Mucosa of descending colon (tissue), 3 donors: ENCODE data around the gene TSSK1B. TPM values are rescaled to one million over a fixed set of nuclear protein-coding genes. Genes with fewer than 3 reads are reported as not detected.

Source experiments
- ATAC-seq: fragments of 200-7000 bp; cut with Tn5 transposase; one replicate; pipeline ENCODE4 v1.9.1; 2020; ENCODE audit warnings: mild to moderate bottlenecking, moderate library complexity
- DNase-seq, 3 donors: peaks; one replicate each; pipeline ENCODE4 v3.0.0-alpha.2; 2020
- H3K36me3 ChIP-seq: fragments of 200-600 bp; one replicate; pipeline ENCODE4 v1.8.0; 2021; ENCODE audit warnings: low read depth, mild to moderate bottlenecking
- H3K4me1 ChIP-seq: fragments of 200-600 bp; one replicate; pipeline ENCODE4 v1.8.0; 2021; ENCODE audit warnings: low read depth, mild to moderate bottlenecking
- H3K4me3 ChIP-seq: fragments of 200-600 bp; one replicate; pipeline ENCODE4 v1.8.0; 2021; ENCODE audit warnings: mild to moderate bottlenecking
- H3K9me3 ChIP-seq: fragments of 200-600 bp; one replicate; pipeline ENCODE4 v1.8.0; 2021; ENCODE audit warnings: mild to moderate bottlenecking
- intact Hi-C, 2 donors: fragments of 100-400 bp; cut with DNase I in 1 of 2; cut with micrococcal nuclease in 1 of 2; formaldehyde crosslinking; loops; one replicate each; pipeline versions ENCODE4 v1.11.0 to v1.11.1; 2022; cut with DNase I, micrococcal nuclease
- total RNA-seq, 3 donors: library from RNA; stranded (reverse); fragmentation: NEBNext Ultra II Directional in 2 of 3; extraction: Animal tissue kit (Norgen Biotek cat#: 25700) in 2 of 3; gene quantifications; one replicate each; pipeline versions ENCODE4 v1.2.1 to v1.2.4, GENCODE V29; 2021 to 2023
- TF ChIP-seq, protein P1 (sequence below): fragments of 200-600 bp; IDR thresholded peaks from one replicate; pipeline ENCODE4 v1.8.0; 2022; ENCODE audit warnings: antibody characterized with exemption, mild to moderate bottlenecking
- donor health status: DM: no; HTN: no; CAD: no; lungs with moderate emphysema.
- donor health status: DM: no; HTN: no; CAD: no.
- donor health status: DM: no; HTN: yes; CAD: no.

TSSK1B gene
- total RNA-seq, 3 donors from 2014 or later, result 0.12 TPM; not detected in 2

DNA sequence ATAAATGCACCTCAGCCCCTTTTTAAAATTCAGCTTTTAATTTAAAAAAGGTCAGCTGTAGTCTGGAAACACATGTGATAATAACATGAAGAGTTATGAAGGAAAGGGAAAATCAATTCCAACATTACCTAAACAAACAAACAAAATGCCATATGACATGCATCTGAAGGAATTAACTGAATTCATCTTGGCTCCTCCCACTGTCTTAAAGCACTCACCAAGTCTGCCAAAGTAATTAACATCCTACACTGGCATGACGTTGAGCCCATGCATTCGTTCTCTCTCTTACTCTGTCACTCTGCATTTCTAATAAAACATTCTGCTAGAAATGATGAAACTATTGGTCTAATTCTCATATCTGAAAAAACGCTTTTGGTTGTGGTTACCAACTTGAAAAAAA, 37.7 kb downstream of the TSSK1B start:
- intact Hi-C loops, result no loop called here
- H3K36me3 ChIP-seq, result no peaks in the 10 kb centered on the region
- ATAC-seq (no peak), DNase-seq (no peak)
- H3K9me3 ChIP-seq, result no peaks in the 10 kb centered on the region
- H3K4me1 ChIP-seq, result no peaks in the 10 kb centered on the region
- TF ChIP-seq, protein P1, sequence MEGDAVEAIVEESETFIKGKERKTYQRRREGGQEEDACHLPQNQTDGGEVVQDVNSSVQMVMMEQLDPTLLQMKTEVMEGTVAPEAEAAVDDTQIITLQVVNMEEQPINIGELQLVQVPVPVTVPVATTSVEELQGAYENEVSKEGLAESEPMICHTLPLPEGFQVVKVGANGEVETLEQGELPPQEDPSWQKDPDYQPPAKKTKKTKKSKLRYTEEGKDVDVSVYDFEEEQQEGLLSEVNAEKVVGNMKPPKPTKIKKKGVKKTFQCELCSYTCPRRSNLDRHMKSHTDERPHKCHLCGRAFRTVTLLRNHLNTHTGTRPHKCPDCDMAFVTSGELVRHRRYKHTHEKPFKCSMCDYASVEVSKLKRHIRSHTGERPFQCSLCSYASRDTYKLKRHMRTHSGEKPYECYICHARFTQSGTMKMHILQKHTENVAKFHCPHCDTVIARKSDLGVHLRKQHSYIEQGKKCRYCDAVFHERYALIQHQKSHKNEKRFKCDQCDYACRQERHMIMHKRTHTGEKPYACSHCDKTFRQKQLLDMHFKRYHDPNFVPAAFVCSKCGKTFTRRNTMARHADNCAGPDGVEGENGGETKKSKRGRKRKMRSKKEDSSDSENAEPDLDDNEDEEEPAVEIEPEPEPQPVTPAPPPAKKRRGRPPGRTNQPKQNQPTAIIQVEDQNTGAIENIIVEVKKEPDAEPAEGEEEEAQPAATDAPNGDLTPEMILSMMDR, result no peak
- no peak overlapping the region for H3K4me3 ChIP-seq

DNA sequence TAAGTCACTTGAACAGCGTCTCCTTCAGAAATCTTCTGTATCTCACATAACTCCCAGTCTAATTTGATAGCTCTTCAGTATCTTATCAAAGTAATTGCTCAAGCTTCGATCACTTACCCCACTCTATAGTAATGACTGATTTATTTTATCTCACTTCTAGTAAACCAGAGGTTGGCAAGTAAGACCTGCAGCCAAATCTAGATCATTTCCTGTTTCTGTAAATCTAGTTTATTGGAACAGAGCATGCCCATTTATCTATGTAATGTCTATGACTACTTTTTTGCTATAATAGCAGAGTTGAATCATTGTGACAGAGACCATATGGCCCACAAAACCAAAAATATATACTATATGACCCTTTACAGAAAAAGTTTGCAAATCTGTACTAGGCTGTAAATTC, 40.1 kb downstream of the TSSK1B start:
- Histone ChIP-seq H3K4me3 (no peak overlapping the region), H3K9me3 (no peaks in the 10 kb centered on the region), H3K4me1 (no peaks in the 10 kb centered on the region), H3K36me3 (no peaks in the 10 kb centered on the region)
- ATAC-seq (no peak), DNase-seq (no peak)
- TF ChIP-seq, protein P1, result no peak
- intact Hi-C loops, result no loop called here

GRCh38 chr5:113390224-113390623, 44.6 kb downstream of the TSSK1B start:
- intact Hi-C loops, result no loop called here
- Histone ChIP-seq H3K4me1 (no peaks in the 10 kb centered on the region), H3K4me3 (no peak overlapping the region), H3K9me3 (no peaks in the 10 kb centered on the region), H3K36me3 (no peaks in the 10 kb centered on the region)
- DNase-seq (no peak), ATAC-seq (no peak)
- TF ChIP-seq, protein P1, result no peak

- ATAC-seq (no peak), DNase-seq (no peak)
- Histone ChIP-seq H3K36me3 (no peaks in the 10 kb centered on the region), H3K9me3 (no peaks in the 10 kb centered on the region), H3K4me1 (no peaks in the 10 kb centered on the region), H3K4me3 (no peak overlapping the region)
- TF ChIP-seq, protein P1, result no peak
- intact Hi-C loops, result no loop called here
These were observed 45.7 kb downstream of the TSSK1B start for GRCh38 chr5:113389116-113389515.

GRCh38 chr5:113387844-113388243, 46.9 kb downstream of the TSSK1B start:
- DNase-seq, result no peak
- no peaks in the 10 kb centered on the region for H3K4me1 ChIP-seq
- intact Hi-C loops, result no loop called here
- TF ChIP-seq, protein P1, result no peak
- H3K36me3 ChIP-seq, result no peaks in the 10 kb centered on the region
- no peak for ATAC-seq
- H3K4me3 ChIP-seq, result no peak overlapping the region
- no peaks in the 10 kb centered on the region for H3K9me3 ChIP-seq

DNA sequence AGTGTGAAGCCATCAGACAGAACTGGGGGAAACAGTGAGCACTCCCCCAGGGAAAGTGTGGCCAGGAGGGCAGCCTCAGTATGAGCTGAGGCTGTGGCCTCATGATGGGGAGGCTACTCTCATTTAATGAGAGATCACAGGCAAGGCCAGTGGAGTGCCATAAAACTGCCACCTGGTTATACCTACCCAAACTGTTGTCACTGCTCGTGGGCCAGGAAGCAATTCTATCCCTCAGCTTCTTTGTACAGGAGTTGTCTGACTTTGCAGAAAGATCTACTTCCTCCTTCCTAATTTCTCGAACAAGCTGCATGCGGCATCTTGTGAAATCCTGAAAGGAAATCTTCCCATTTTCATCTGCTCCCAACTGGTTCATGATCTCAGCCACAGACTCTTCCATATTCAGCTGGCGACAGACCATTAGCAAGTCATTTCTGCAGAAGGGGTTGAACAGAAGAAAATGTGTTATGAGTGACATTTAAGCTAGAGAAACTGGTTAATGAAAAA, 50.0 kb downstream of the TSSK1B start:
- intact Hi-C loops, result loop anchor here in 1 of 2 donors (5.0 kb wide), 1 partner anchor 127 kb away; the partner anchor contains the start of gene YTHDC2
- Histone ChIP-seq H3K4me3 (no peak overlapping the region), H3K4me1 (no peaks in the 10 kb centered on the region), H3K36me3 (no peaks in the 10 kb centered on the region), H3K9me3 (no peaks in the 10 kb centered on the region)
- ATAC-seq (peak; percentile 53), DNase-seq (no peak)
- TF ChIP-seq, protein P1, result no peak
